ENCODE measurements around the gene NES.

The NES gene

DNA sequence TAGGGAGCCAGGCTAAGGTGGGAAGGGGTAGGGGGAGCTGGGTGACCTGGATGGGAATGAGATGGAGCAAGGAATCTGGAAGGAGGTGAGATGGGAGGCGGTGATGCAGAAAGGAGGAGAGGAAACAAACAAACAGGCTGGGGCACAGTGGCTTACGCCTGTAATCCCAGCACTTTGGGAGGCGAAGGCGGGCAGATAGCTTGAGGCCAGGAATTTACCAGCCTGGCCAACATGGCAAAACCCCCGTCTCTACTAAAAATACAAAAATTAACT is 17.4 kb upstream of the NES start:
- no peak for ATAC-seq
- TF ChIP-seq ZFP30 (CRISPR knock-in tag; IDR thresholded peaks at IDR 0.05) (no peak), ZC3H10 (CRISPR knock-in tag; IDR thresholded peaks at IDR 0.05) (no peak), BACH2 (CRISPR knock-in tag; IDR thresholded peaks at IDR 0.05; ENCODE audit: borderline replicate concordance) (no peak), GLIS3 (CRISPR knock-in tag; IDR thresholded peaks at IDR 0.05) (no peak), TCF4 (CRISPR knock-in tag; IDR thresholded peaks at IDR 0.05; ENCODE audit: borderline replicate concordance) (no peak), ESRRG (CRISPR knock-in tag; IDR thresholded peaks at IDR 0.05) (no peak), PPARA (CRISPR knock-in tag; IDR thresholded peaks at IDR 0.05; ENCODE audit: borderline replicate concordance) (no peak), CSDC2 (CRISPR knock-in tag; IDR thresholded peaks at IDR 0.05) (no peak), ZNF8 (CRISPR knock-in tag; IDR thresholded peaks at IDR 0.05) (no peak), RARB (CRISPR knock-in tag; IDR thresholded peaks at IDR 0.05) (no peak), SNAI2 (CRISPR knock-in tag; IDR thresholded peaks at IDR 0.05) (no peak), ISL1 (CRISPR knock-in tag; IDR thresholded peaks at IDR 0.05) (no peak), ZNF565 (CRISPR knock-in tag; conservative IDR thresholded peaks at IDR 0.05; ENCODE audit: low read depth) (no peak), OSR1 (CRISPR knock-in tag; IDR thresholded peaks at IDR 0.05) (no peak), TOX (CRISPR knock-in tag; IDR thresholded peaks at IDR 0.05; ENCODE audit: borderline replicate concordance) (no peak)
- TF ChIP-seq, protein P1, sequence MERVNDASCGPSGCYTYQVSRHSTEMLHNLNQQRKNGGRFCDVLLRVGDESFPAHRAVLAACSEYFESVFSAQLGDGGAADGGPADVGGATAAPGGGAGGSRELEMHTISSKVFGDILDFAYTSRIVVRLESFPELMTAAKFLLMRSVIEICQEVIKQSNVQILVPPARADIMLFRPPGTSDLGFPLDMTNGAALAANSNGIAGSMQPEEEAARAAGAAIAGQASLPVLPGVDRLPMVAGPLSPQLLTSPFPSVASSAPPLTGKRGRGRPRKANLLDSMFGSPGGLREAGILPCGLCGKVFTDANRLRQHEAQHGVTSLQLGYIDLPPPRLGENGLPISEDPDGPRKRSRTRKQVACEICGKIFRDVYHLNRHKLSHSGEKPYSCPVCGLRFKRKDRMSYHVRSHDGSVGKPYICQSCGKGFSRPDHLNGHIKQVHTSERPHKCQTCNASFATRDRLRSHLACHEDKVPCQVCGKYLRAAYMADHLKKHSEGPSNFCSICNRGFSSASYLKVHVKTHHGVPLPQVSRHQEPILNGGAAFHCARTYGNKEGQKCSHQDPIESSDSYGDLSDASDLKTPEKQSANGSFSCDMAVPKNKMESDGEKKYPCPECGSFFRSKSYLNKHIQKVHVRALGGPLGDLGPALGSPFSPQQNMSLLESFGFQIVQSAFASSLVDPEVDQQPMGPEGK (CRISPR knock-in tag; IDR thresholded peaks at IDR 0.05; ENCODE audit: borderline replicate concordance) = no peak
- TF ChIP-seq, protein P2, sequence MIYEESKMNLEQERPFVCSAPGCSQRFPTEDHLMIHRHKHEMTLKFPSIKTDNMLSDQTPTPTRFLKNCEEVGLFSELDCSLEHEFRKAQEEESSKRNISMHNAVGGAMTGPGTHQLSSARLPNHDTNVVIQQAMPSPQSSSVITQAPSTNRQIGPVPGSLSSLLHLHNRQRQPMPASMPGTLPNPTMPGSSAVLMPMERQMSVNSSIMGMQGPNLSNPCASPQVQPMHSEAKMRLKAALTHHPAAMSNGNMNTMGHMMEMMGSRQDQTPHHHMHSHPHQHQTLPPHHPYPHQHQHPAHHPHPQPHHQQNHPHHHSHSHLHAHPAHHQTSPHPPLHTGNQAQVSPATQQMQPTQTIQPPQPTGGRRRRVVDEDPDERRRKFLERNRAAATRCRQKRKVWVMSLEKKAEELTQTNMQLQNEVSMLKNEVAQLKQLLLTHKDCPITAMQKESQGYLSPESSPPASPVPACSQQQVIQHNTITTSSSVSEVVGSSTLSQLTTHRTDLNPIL (CRISPR knock-in tag; IDR thresholded peaks at IDR 0.05; ENCODE audit: low read depth) = no peak
- TF ChIP-seq, protein P3, sequence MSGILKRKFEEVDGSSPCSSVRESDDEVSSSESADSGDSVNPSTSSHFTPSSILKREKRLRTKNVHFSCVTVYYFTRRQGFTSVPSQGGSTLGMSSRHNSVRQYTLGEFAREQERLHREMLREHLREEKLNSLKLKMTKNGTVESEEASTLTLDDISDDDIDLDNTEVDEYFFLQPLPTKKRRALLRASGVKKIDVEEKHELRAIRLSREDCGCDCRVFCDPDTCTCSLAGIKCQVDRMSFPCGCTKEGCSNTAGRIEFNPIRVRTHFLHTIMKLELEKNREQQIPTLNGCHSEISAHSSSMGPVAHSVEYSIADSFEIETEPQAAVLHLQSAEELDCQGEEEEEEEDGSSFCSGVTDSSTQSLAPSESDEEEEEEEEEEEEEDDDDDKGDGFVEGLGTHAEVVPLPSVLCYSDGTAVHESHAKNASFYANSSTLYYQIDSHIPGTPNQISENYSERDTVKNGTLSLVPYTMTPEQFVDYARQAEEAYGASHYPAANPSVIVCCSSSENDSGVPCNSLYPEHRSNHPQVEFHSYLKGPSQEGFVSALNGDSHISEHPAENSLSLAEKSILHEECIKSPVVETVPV (CRISPR knock-in tag; IDR thresholded peaks at IDR 0.05) = no peak
- TF ChIP-seq, protein P4, sequence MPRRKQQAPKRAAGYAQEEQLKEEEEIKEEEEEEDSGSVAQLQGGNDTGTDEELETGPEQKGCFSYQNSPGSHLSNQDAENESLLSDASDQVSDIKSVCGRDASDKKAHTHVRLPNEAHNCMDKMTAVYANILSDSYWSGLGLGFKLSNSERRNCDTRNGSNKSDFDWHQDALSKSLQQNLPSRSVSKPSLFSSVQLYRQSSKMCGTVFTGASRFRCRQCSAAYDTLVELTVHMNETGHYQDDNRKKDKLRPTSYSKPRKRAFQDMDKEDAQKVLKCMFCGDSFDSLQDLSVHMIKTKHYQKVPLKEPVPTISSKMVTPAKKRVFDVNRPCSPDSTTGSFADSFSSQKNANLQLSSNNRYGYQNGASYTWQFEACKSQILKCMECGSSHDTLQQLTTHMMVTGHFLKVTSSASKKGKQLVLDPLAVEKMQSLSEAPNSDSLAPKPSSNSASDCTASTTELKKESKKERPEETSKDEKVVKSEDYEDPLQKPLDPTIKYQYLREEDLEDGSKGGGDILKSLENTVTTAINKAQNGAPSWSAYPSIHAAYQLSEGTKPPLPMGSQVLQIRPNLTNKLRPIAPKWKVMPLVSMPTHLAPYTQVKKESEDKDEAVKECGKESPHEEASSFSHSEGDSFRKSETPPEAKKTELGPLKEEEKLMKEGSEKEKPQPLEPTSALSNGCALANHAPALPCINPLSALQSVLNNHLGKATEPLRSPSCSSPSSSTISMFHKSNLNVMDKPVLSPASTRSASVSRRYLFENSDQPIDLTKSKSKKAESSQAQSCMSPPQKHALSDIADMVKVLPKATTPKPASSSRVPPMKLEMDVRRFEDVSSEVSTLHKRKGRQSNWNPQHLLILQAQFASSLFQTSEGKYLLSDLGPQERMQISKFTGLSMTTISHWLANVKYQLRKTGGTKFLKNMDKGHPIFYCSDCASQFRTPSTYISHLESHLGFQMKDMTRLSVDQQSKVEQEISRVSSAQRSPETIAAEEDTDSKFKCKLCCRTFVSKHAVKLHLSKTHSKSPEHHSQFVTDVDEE (CRISPR knock-in tag; IDR thresholded peaks at IDR 0.05) = no peak
- TF ChIP-seq, protein P5, sequence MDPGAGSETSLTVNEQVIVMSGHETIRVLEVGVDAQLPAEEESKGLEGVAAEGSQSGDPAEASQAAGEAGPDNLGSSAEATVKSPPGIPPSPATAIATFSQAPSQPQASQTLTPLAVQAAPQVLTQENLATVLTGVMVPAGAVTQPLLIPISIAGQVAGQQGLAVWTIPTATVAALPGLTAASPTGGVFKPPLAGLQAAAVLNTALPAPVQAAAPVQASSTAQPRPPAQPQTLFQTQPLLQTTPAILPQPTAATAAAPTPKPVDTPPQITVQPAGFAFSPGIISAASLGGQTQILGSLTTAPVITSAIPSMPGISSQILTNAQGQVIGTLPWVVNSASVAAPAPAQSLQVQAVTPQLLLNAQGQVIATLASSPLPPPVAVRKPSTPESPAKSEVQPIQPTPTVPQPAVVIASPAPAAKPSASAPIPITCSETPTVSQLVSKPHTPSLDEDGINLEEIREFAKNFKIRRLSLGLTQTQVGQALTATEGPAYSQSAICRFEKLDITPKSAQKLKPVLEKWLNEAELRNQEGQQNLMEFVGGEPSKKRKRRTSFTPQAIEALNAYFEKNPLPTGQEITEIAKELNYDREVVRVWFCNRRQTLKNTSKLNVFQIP (CRISPR knock-in tag; IDR thresholded peaks at IDR 0.05; ENCODE audit: borderline replicate concordance, low read depth) = no peak

DNA sequence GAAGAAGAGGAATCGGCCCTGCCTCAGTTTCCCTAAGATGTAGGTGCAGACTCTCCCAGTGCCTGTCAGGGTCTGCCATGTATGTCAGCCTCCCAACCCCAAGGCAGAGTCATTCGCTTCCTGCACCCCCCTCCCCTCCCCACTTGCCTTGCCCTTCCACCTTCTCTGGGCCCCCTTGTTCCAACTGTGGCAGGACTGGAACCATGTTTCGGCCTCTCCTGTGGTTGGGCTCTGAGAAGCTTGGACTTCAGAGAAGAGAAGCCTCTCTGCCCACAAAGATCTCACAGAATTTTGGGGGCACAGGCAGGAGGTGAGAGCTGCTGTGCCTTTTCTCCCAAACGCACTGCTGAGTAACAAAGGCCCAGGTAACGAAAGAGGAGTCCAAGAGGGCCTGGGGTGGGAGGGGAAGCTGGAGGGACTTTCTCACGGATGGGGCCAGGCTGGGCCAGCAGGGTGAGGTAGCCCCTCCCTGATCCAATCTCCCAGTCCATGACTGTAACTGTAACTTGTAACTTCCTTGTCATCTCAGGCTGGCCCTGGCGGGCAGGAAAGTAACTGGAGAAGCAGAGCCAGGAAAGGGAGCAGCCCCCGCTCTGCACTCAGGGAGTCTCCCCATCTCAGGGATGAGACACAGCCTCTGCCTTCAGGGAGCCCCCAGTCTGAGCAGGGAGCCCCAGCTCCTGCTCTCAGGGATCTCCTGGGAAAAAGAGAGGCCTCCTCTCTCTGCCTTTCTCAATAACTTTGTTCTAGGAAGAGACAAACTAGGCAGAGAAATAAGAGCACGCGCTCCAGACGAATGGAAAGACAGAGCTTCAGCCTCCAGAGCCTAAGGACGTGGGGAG is 16.9 kb upstream of the NES start:
- TF ChIP-seq, protein P3 (CRISPR knock-in tag; IDR thresholded peaks at IDR 0.05) = no peak
- TF ChIP-seq TCF4 (CRISPR knock-in tag; IDR thresholded peaks at IDR 0.05; ENCODE audit: borderline replicate concordance) (no peak), TOX (CRISPR knock-in tag; IDR thresholded peaks at IDR 0.05; ENCODE audit: borderline replicate concordance) (no peak), GLIS3 (CRISPR knock-in tag; IDR thresholded peaks at IDR 0.05) (no peak), ZNF8 (CRISPR knock-in tag; IDR thresholded peaks at IDR 0.05) (no peak), ISL1 (CRISPR knock-in tag; IDR thresholded peaks at IDR 0.05) (no peak), CSDC2 (CRISPR knock-in tag; IDR thresholded peaks at IDR 0.05) (no peak), ESRRG (CRISPR knock-in tag; IDR thresholded peaks at IDR 0.05) (no peak), ZNF565 (CRISPR knock-in tag; conservative IDR thresholded peaks at IDR 0.05; ENCODE audit: low read depth) (no peak), ARNTL (CRISPR knock-in tag; IDR thresholded peaks at IDR 0.05; ENCODE audit: borderline replicate concordance, low read depth) (no peak)
- TF ChIP-seq, protein P5 (CRISPR knock-in tag; IDR thresholded peaks at IDR 0.05; ENCODE audit: borderline replicate concordance, low read depth) = no peak
- peak; percentile 43 for ATAC-seq
